NCI-H2107 (cell line): ENCODE measurements around the gene ASCL5.

Experiments
- DNase-seq: peaks from one replicate; lab custom pipeline; 2025; lab: John Stamatoyannopoulos, UW

ASCL5 gene

GRCh38 chr1:201110616-201111015 is 16.4 kb downstream of the ASCL5 start:
- DNase-seq: no peak

- no peak for DNase-seq
Measured at GRCh38 chr1:201110138-201110537, 16.8 kb downstream of the ASCL5 start.

- no peak for DNase-seq
Measured at GRCh38 chr1:201109651-201110050, 17.3 kb downstream of the ASCL5 start.

- DNase-seq: peak; percentile 91
Measured at GRCh38 chr1:201108614-201109013, 18.4 kb downstream of the ASCL5 start.

GRCh38 chr1:201105688-201106087 is 21.3 kb downstream of the ASCL5 start:
- DNase-seq: no peak

- no peak for DNase-seq
Measured at GRCh38 chr1:201104141-201104540, 22.8 kb downstream of the ASCL5 start.

- no peak for DNase-seq
Measured at GRCh38 chr1:201103666-201104065, 23.3 kb downstream of the ASCL5 start.

GRCh38 chr1:201100169-201100930 is 26.6 kb downstream of the ASCL5 start:
- DNase-seq: no peak

- no peak for DNase-seq
Measured at GRCh38 chr1:201098992-201099677, 27.8 kb downstream of the ASCL5 start.

GRCh38 chr1:201096977-201097856 is 29.8 kb downstream of the ASCL5 start:
- DNase-seq: no peak

GRCh38 chr1:201096041-201096461 is 30.9 kb downstream of the ASCL5 start:
- DNase-seq: peak; percentile 49

- no peak for DNase-seq
Measured at GRCh38 chr1:201095581-201095980, 31.4 kb downstream of the ASCL5 start.

- DNase-seq: no peak
Measured at GRCh38 chr1:201094832-201095231, 32.2 kb downstream of the ASCL5 start.

- no peak for DNase-seq
Measured at GRCh38 chr1:201093962-201094361, 33.0 kb downstream of the ASCL5 start.

GRCh38 chr1:201093561-201093960 is 33.4 kb downstream of the ASCL5 start:
- no peak for DNase-seq

GRCh38 chr1:201092738-201093137 is 34.2 kb downstream of the ASCL5 start:
- no peak for DNase-seq

- DNase-seq: no peak
Measured at GRCh38 chr1:201091256-201091655, 35.7 kb downstream of the ASCL5 start.

GRCh38 chr1:201090541-201090940 is 36.4 kb downstream of the ASCL5 start:
- DNase-seq: no peak

- no peak for DNase-seq
Measured at GRCh38 chr1:201089596-201089995, 37.4 kb downstream of the ASCL5 start.

GRCh38 chr1:201088901-201089525 is 38.0 kb downstream of the ASCL5 start:
- no peak for DNase-seq

- no peak for DNase-seq
Measured at GRCh38 chr1:201088395-201088794, 38.6 kb downstream of the ASCL5 start.
